ENCODE results near the gene PXN. TPM values are rescaled to one million over a fixed set of nuclear protein-coding genes. Genes with fewer than 3 reads are reported as not detected.
"Not testable (repeated sequence)": the region's sequence is repeated elsewhere in the genome, so short reads cannot be mapped to it uniquely, and the experiment has no call there.

PXN gene
- total RNA-seq, 1 donor = 41.6 TPM

- Histone ChIP-seq H3K27ac (ENCODE audit: low read depth, low read length) (no peak overlapping the region), H4K20me1 (ENCODE audit: insufficient read depth, low read length) (peaks cover 5% of the 10 kb centered on the region), H3K4me1 (ENCODE audit: insufficient read depth, low read length) (no peaks in the 10 kb centered on the region), H3K27me3 (ENCODE audit: insufficient read depth, low read length) (no peaks in the 10 kb centered on the region), H2AFZ (ENCODE audit: low read length) (no peak overlapping the region), H3K79me2 (ENCODE audit: insufficient read depth, low read length) (peaks cover 42% of the 10 kb centered on the region), H3K36me3 (ENCODE audit: insufficient read depth, low read length) (peaks cover 90% of the 10 kb centered on the region), H3K9me3 (ENCODE audit: low read depth, low read length) (no peaks in the 10 kb centered on the region), H3K4me3 (ENCODE audit: insufficient read depth, low read length) (no peak overlapping the region), H3K4me2 (ENCODE audit: insufficient read depth, low read length) (no peak overlapping the region)
- TF ChIP-seq CTCF (IDR thresholded peaks at IDR 0.05; ENCODE audit: extremely low read depth, low read depth, low read length) = no peak
- DNase-seq (ENCODE audit: insufficient read length, low spot score, missing footprints) = peak; percentile 1
These were observed 50.2 kb downstream of the PXN start for GRCh38 chr12:120215357-120215735.

GRCh38 chr12:120214626-120215356 lies 50.7 kb downstream of the PXN start:
- Histone ChIP-seq H3K79me2 (ENCODE audit: insufficient read depth, low read length) (peaks cover 37% of the 10 kb centered on the region), H3K9me3 (ENCODE audit: low read depth, low read length) (no peaks in the 10 kb centered on the region), H3K36me3 (ENCODE audit: insufficient read depth, low read length) (peaks cover 90% of the 10 kb centered on the region), H3K4me2 (ENCODE audit: insufficient read depth, low read length) (no peak overlapping the region), H4K20me1 (ENCODE audit: insufficient read depth, low read length) (peaks cover 4% of the 10 kb centered on the region), H3K27me3 (ENCODE audit: insufficient read depth, low read length) (no peaks in the 10 kb centered on the region), H3K4me1 (ENCODE audit: insufficient read depth, low read length) (no peaks in the 10 kb centered on the region), H2AFZ (ENCODE audit: low read length) (no peak overlapping the region), H3K4me3 (ENCODE audit: insufficient read depth, low read length) (no peak overlapping the region), H3K27ac (ENCODE audit: low read depth, low read length) (no peak overlapping the region)
- peak; percentile 85 for DNase-seq (ENCODE audit: insufficient read length, low spot score, missing footprints)
- no peak for TF ChIP-seq CTCF (IDR thresholded peaks at IDR 0.05; ENCODE audit: extremely low read depth, low read depth, low read length)

- H3K4me2 ChIP-seq (ENCODE audit: insufficient read depth, low read length) = no peak overlapping the region
- peaks cover 81% of the 10 kb centered on the region for H3K36me3 ChIP-seq (ENCODE audit: insufficient read depth, low read length)
- DNase-seq (ENCODE audit: insufficient read length, low spot score, missing footprints) = peak; percentile 44
These were observed 51.8 kb downstream of the PXN start for GRCh38 chr12:120213758-120214157.

GRCh38 chr12:120213182-120213581 lies 52.3 kb downstream of the PXN start:
- H3K79me2 ChIP-seq (ENCODE audit: insufficient read depth, low read length) = peaks cover 25% of the 10 kb centered on the region
- H3K4me2 ChIP-seq (ENCODE audit: insufficient read depth, low read length); H2AFZ ChIP-seq (ENCODE audit: low read length); H3K4me3 ChIP-seq (ENCODE audit: insufficient read depth, low read length); H3K4me1 ChIP-seq (ENCODE audit: insufficient read depth, low read length); H3K27me3 ChIP-seq (ENCODE audit: insufficient read depth, low read length); H4K20me1 ChIP-seq (ENCODE audit: insufficient read depth, low read length); H3K9me3 ChIP-seq (ENCODE audit: low read depth, low read length); H3K27ac ChIP-seq (ENCODE audit: low read depth, low read length): not testable (repeated sequence)
- peaks cover 76% of the 10 kb centered on the region for H3K36me3 ChIP-seq (ENCODE audit: insufficient read depth, low read length)
- DNase-seq (ENCODE audit: insufficient read length, low spot score, missing footprints) = peak; percentile 83

More at GRCh38 chr12:120213758-120214157, 51.8 kb downstream of the PXN start:
- H3K27ac ChIP-seq (ENCODE audit: low read depth, low read length) = no peak overlapping the region
- no peaks in the 10 kb centered on the region for H3K9me3 ChIP-seq (ENCODE audit: low read depth, low read length)
- no peaks in the 10 kb centered on the region for H3K27me3 ChIP-seq (ENCODE audit: insufficient read depth, low read length)
- H3K4me3 ChIP-seq (ENCODE audit: insufficient read depth, low read length) = no peak overlapping the region
- H4K20me1 ChIP-seq (ENCODE audit: insufficient read depth, low read length) = peaks cover 4% of the 10 kb centered on the region
- peaks cover 27% of the 10 kb centered on the region for H3K79me2 ChIP-seq (ENCODE audit: insufficient read depth, low read length)
- H2AFZ ChIP-seq (ENCODE audit: low read length) = no peak overlapping the region
- no peaks in the 10 kb centered on the region for H3K4me1 ChIP-seq (ENCODE audit: insufficient read depth, low read length)
- no peak for TF ChIP-seq CTCF (IDR thresholded peaks at IDR 0.05; ENCODE audit: extremely low read depth, low read depth, low read length)

Data from osteoblast (primary cell).